ENCODE data around the gene ERMAP.
A peak's percentile ranks its signal among the peaks of the same experiment; 100 is the strongest.

ERMAP gene

GRCh38 chr1:42845866-42846256 is 28.9 kb downstream of the ERMAP start:
- CTCF ChIA-PET = interaction anchor here (0.6 to 0.7 kb wide), 3 partner anchors 37 to 394 kb away, joined by 3 to 4 read pairs (median 3); no protein-coding TSS in a partner anchor
- TF ChIP-seq, protein P1, sequence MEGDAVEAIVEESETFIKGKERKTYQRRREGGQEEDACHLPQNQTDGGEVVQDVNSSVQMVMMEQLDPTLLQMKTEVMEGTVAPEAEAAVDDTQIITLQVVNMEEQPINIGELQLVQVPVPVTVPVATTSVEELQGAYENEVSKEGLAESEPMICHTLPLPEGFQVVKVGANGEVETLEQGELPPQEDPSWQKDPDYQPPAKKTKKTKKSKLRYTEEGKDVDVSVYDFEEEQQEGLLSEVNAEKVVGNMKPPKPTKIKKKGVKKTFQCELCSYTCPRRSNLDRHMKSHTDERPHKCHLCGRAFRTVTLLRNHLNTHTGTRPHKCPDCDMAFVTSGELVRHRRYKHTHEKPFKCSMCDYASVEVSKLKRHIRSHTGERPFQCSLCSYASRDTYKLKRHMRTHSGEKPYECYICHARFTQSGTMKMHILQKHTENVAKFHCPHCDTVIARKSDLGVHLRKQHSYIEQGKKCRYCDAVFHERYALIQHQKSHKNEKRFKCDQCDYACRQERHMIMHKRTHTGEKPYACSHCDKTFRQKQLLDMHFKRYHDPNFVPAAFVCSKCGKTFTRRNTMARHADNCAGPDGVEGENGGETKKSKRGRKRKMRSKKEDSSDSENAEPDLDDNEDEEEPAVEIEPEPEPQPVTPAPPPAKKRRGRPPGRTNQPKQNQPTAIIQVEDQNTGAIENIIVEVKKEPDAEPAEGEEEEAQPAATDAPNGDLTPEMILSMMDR (conservative IDR thresholded peaks at IDR 0.05; ENCODE audit: low read depth) = no peak
- POLR2A ChIA-PET (ENCODE audit: low non-redundant PET) = interaction anchor here (0.6 to 1.0 kb wide), 3 partner anchors 10 to 28 kb away, joined by 3 to 5 read pairs (median 3); partner anchors contain the start of genes ERMAP and SVBP
- peak; percentile 20 for DNase-seq (ENCODE audit: low spot score)
- no peak overlapping the region; the same call in 1 of the 2 replicates for H3K27ac ChIP-seq

- POLR2A ChIA-PET (ENCODE audit: low non-redundant PET) = interaction anchor here (0.5 to 1.0 kb wide), 4 partner anchors 10 to 178 kb away, joined by 3 to 7 read pairs (median 4); partner anchors contain the start of genes ERMAP and SVBP
- CTCF ChIA-PET = interaction anchor here (0.6 to 0.7 kb wide), 4 partner anchors 38 to 395 kb away, joined by 3 to 4 read pairs (median 3); no protein-coding TSS in a partner anchor
- peak; percentile 99 for DNase-seq (ENCODE audit: low spot score)
- H3K27ac ChIP-seq = peak within 1 kb of the TSS; percentile 73
- TF ChIP-seq, protein P1 (conservative IDR thresholded peaks at IDR 0.05; ENCODE audit: low read depth) = peak; percentile 38
Measured at GRCh38 chr1:42846257-42847110, 29.6 kb downstream of the ERMAP start, which contains the start of gene ZNF691. Gene ZNF691 (plus strand): TSS chr1:42846613. CDS start chr1:42849659, 3,046 bp downstream.

- DNase-seq (ENCODE audit: low spot score) = no peak
- CTCF ChIA-PET = interaction anchor here (0.6 kb wide), 1 partner anchor 317 kb away, joined by 3 read pairs; no protein-coding TSS in a partner anchor
- H3K27ac ChIP-seq = peak overlapping the region; percentile 73
- POLR2A ChIA-PET (ENCODE audit: low non-redundant PET) = no interaction called here
- TF ChIP-seq, protein P1 (conservative IDR thresholded peaks at IDR 0.05; ENCODE audit: low read depth) = no peak
Measured at GRCh38 chr1:42847111-42847595, 30.2 kb downstream of the ERMAP start.

DNA sequence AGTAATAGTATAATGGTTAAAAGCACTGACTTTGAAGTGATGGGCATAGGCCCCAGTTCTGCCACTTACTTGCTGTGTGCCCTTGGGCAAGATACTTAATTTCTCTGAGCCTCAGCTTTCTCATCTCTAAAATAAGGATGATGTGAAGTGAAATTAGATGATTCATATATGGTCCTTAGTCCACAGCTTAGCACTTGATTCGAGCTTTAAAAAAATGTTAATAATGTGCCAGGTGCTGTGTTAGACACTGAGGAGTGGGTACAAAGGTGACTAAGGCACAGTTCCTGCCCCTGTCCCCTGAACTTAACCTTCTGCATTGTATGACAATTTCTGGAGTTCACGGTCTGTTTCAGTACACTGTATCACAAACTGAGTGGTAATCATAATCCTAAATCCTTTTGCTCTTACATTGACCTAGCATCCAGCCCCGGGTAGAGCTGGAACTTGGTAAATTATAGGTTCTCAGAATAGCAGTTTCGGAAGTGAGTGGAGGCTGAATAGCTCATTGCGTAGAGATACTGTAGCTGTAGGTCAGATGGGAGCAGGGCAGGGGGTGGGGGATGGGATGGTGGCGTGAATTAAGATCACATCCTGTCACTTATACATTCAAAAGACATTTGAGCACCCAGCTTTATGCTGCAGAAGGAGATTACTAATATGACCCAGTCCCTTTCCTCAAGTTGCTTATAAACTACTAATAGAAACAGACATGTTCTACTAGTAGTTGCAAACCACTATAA is 31.0 kb downstream of the ERMAP start:
- TF ChIP-seq, protein P1 (conservative IDR thresholded peaks at IDR 0.05; ENCODE audit: low read depth) = no peak
- DNase-seq (ENCODE audit: low spot score) = no peak
- no peak overlapping the region for H3K27ac ChIP-seq
- ChIA-PET CTCF (interaction anchor here (0.6 kb wide), 1 partner anchor 752 kb away, joined by 3 read pairs; no protein-coding TSS in a partner anchor), POLR2A (ENCODE audit: low non-redundant PET) (no interaction called here)

DNA sequence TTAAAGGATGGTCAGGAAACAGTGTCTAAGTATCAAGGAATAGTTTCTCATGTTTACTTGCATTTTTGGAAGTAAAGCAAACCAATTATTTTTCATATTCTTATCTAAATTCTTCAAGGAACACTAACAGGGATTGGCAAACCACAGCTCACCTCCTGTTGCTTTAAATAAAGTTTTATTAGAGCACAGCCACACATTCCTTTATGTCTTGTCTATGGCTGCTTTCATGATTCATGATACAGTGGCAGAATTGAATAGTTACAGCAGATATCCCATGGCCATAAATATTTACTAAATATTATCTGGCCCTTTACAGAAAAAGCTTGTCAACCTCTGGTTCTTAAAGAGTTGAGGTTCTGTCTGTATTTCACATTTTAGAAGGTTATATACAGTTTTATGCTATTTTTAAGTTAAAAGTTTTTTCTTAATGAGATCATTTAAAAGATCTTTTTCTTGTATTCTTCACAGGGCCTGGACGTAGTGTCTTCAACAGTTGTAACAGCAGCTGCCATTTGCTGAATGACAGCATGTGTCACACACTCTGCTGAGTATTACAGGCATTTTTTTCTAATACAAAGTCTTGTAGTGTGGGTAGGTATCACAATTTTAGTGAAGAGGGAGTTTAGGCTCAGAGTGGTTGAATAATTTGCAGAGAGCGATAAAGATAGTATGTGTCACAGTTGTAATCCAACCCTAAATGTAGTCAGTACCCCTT is 32.1 kb downstream of the ERMAP start:
- ChIA-PET CTCF (no interaction called here), POLR2A (ENCODE audit: low non-redundant PET) (no interaction called here)
- no peak overlapping the region for H3K27ac ChIP-seq
- TF ChIP-seq, protein P1 (conservative IDR thresholded peaks at IDR 0.05; ENCODE audit: low read depth) = no peak
- DNase-seq (ENCODE audit: low spot score) = no peak

Data from RWPE1 (cell line).